RWPE2 (cell line): ENCODE data around the gene ARHGAP40.
A peak's percentile ranks its signal among the peaks of the same experiment; 100 is the strongest.

Experiments
- ATAC-seq: fragments of 200-7000 bp; cut with Tn5 transposase; 3 replicates; pipeline ENCODE4 v1.9.1; 2021; ENCODE audit warnings: low read depth
- DNase-seq: peaks from one replicate; pipeline ENCODE4 v3.0.0-alpha.2; 2020; ENCODE audit warnings: low spot score
- H3K27ac ChIP-seq: fragments of 450-650 bp; 2 replicates; pipeline ENCODE4 v1.5.1; 2017; ENCODE audit warnings: mild to moderate bottlenecking; ENCODE audit not compliant: poor library complexity, severe bottlenecking
- H3K27me3 ChIP-seq: fragments of 250-450 bp; sonication (Bioruptor Pico); 2 replicates; pipeline ENCODE4 v1.5.1; 2021; ENCODE audit warnings: mild to moderate bottlenecking, moderate library complexity; ENCODE audit not compliant: insufficient read depth, poor library complexity, severe bottlenecking
- H3K36me3 ChIP-seq: fragments of 250-450 bp; sonication (Bioruptor Pico); 2 replicates; pipeline ENCODE4 v1.5.1; 2020; ENCODE audit warnings: low read depth, mild to moderate bottlenecking, moderate library complexity
- H3K4me1 ChIP-seq: fragments of 250-450 bp; sonication (Bioruptor Pico); 2 replicates; pipeline ENCODE4 v1.5.1; 2021; ENCODE audit warnings: mild to moderate bottlenecking, moderate library complexity; ENCODE audit not compliant: insufficient read depth, poor library complexity, severe bottlenecking
- H3K4me3 ChIP-seq: fragments of 250-450 bp; sonication (Bioruptor Pico); 2 replicates; pipeline ENCODE4 v1.5.1; 2021; ENCODE audit warnings: mild to moderate bottlenecking, moderate library complexity; ENCODE audit not compliant: severe bottlenecking
- H3K9me3 ChIP-seq: fragments of 250-450 bp; sonication (Bioruptor Pico); 2 replicates; pipeline ENCODE4 v1.5.1; 2021; ENCODE audit warnings: mild to moderate bottlenecking, moderate library complexity; ENCODE audit not compliant: severe bottlenecking
- CTCF ChIP-seq: fragments of 450-650 bp; IDR thresholded peaks from one replicate; pipeline ENCODE4 v1.5.1; 2017; ENCODE audit warnings: mild to moderate bottlenecking, moderate library complexity; ENCODE audit not compliant: poor library complexity, severe bottlenecking

ARHGAP40 gene

GRCh38 chr20:38629979-38630378, 28.4 kb downstream of the ARHGAP40 start:
- no peak for ATAC-seq
- no peaks in the 10 kb centered on the region for H3K27me3 ChIP-seq

DNA sequence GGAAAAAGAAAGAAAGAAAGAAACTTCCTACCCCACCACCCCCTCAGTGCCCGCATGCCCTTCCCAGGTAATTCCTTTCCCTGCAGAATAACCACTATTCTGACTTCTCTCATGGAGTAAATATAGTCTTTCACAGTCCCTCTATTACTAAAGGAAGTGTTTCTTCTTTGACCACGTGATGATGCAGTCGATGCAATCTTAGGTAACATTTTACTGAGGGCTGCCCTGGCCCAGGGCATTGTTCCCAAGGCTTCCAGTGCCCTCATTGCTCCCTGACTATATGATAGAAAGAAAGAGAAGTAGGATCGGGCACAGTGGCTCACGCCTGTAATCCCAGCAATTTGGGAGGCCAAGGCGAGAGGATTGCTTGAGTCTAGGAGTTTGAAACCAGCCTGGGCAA, 29.1 kb downstream of the ARHGAP40 start:
- Histone ChIP-seq H3K4me3 (no peak overlapping the region), H3K27me3 (no peaks in the 10 kb centered on the region), H3K27ac (no peak overlapping the region), H3K9me3 (no peaks in the 10 kb centered on the region), H3K36me3 (no peaks in the 10 kb centered on the region), H3K4me1 (peaks cover 8% of the 10 kb centered on the region)
- DNase-seq, result no peak
- peak; percentile 9; the same call in 1 of the 3 replicates for ATAC-seq
- TF ChIP-seq CTCF, result no peak

More at GRCh38 chr20:38629979-38630378, 28.4 kb downstream of the ARHGAP40 start:
- DNase-seq, result no peak
- Histone ChIP-seq H3K4me1 (peaks cover 8% of the 10 kb centered on the region), H3K9me3 (no peaks in the 10 kb centered on the region), H3K4me3 (no peak overlapping the region), H3K36me3 (no peaks in the 10 kb centered on the region), H3K27ac (no peak overlapping the region)
- no peak for TF ChIP-seq CTCF

DNA sequence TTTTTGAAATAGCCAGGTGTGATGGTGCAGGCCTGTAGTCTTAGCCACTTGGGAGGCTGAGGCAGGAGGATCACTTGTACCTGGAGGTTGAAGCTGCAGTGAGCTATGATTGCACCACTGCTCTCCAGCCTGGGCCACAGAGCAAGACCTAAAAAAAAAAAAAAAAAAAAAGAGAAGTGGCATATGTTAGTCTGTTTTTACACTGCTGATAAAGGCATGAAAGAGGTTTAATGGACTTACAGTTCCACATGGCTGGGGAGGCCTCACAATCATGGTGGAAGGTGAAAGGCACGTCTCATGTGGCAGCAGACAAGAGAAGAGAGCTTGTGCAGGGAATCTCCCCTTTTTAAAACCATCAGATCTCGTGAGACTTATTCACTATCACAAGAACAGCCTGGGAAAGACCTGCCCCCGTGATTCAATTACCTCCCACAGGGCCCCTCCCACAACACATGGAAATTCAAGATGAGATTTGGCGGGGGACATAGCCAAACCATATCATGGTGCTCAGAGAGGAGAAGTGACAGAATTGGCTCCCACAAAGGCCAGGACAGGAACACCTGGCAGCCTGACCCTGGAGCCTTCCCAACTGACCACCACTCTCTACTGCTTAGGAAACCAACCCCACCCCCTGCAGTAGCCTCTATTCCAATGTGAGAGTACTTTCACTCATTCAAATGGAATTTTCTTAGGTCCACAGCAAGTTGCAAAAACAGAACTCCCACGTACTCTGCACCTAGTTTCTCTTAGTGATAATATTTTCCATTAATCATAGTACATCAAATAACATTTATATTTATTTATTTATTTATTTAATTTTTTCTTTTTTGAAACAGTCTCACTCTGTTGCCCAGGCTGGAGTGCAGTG, 29.8 kb downstream of the ARHGAP40 start:
- Histone ChIP-seq H3K36me3 (no peaks in the 10 kb centered on the region), H3K4me3 (no peak overlapping the region), H3K9me3 (no peaks in the 10 kb centered on the region), H3K27me3 (no peaks in the 10 kb centered on the region), H3K4me1 (peaks cover 8% of the 10 kb centered on the region), H3K27ac (no peak overlapping the region)
- ATAC-seq (peak; percentile 19; the same call in 2 of the 3 replicates), DNase-seq (no peak)
- TF ChIP-seq CTCF, result no peak

DNA sequence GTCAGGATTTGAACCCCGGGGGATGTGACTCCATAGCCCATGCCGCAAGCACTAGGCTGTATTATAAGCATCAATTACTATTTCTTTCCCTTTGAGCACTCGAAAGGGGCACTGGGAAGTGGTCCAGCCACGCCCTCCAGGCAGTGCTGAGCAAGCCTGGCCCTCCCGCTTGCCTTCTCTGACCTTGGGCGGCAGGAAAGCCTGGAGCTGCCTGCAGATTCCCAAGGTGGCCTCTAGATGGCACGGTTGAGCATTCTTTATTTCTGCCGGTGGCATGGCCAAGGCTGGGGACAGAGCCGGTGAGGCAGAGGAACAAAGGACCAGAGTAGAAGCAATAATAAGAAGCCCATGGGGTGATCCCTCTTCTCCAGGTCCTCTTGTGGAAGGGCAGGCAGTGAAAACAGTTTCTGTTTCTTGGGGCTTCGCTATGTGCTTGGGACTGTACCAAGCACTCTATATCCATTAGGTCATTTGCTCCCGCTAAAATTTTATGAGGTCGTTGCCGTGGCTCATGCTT, 32.0 kb downstream of the ARHGAP40 start:
- no peaks in the 10 kb centered on the region for H3K27me3 ChIP-seq
- ATAC-seq (peak; percentile 66), DNase-seq (no peak)

More for the DNA sequence above, 32.0 kb downstream of the ARHGAP40 start:
- H3K27ac ChIP-seq, result no peak overlapping the region
- no peak overlapping the region for H3K4me3 ChIP-seq
- H3K36me3 ChIP-seq, result no peaks in the 10 kb centered on the region
- peaks cover 8% of the 10 kb centered on the region for H3K4me1 ChIP-seq
- peak; percentile 100 for TF ChIP-seq CTCF
- H3K9me3 ChIP-seq, result no peaks in the 10 kb centered on the region
